Hepatocyte (in vitro differentiated cells): ENCODE results near the gene NECAB3. TPM values are rescaled to one million over a fixed set of nuclear protein-coding genes. Genes with fewer than 3 reads are reported as not detected.

Experiments used
- DNase-seq: peaks from one replicate; pipeline ENCODE4 v3.0.0-alpha.2; 2016; ENCODE audit warnings: low spot score
- H2AFZ ChIP-seq: fragments of 200-600 bp; sonication (generic); 2 replicates; pipeline ENCODE4 v1.6.0; 2016; ENCODE audit warnings: antibody characterized with exemption, mild to moderate bottlenecking
- H3K27ac ChIP-seq: fragments of 200-600 bp; sonication (generic); 2 replicates; pipeline ENCODE4 v1.5.1; 2016; ENCODE audit warnings: mild to moderate bottlenecking
- H3K27me3 ChIP-seq: fragments of 200-600 bp; sonication (generic); 2 replicates; pipeline ENCODE4 v1.6.1; 2016
- H3K36me3 ChIP-seq: fragments of 200-600 bp; sonication (generic); replicated peaks from 2 replicates; pipeline ENCODE4 v1.5.1; 2016; ENCODE audit warnings: low read depth; ENCODE audit not compliant: insufficient read depth
- H3K4me1 ChIP-seq: fragments of 200-600 bp; sonication (generic); 2 replicates; pipeline ENCODE4 v1.5.1; 2016; ENCODE audit warnings: mild to moderate bottlenecking, moderate library complexity; ENCODE audit not compliant: insufficient read depth
- H3K4me2 ChIP-seq: fragments of 200-600 bp; sonication (generic); 2 replicates; pipeline ENCODE4 v1.6.0; 2016
- H3K4me3 ChIP-seq: fragments of 200-600 bp; sonication (generic); 2 replicates; pipeline ENCODE4 v1.5.1; 2016; ENCODE audit warnings: mild to moderate bottlenecking
- H3K79me2 ChIP-seq: fragments of 200-600 bp; sonication (generic); 2 replicates; pipeline ENCODE4 v1.6.0; 2017; ENCODE audit warnings: mild to moderate bottlenecking
- H3K9me2 ChIP-seq: fragments of 200-600 bp; sonication (generic); replicated peaks from 2 replicates; pipeline ENCODE4 v1.6.0; 2017; ENCODE audit warnings: mild to moderate bottlenecking; ENCODE audit not compliant: insufficient read depth
- H3K9me3 ChIP-seq: fragments of 200-600 bp; sonication (generic); 2 replicates; pipeline ENCODE4 v1.5.1; 2016; ENCODE audit warnings: low read depth, mild to moderate bottlenecking
- H4K20me1 ChIP-seq: fragments of 200-600 bp; sonication (generic); 2 replicates; pipeline ENCODE4 v1.6.0; 2016; ENCODE audit warnings: mild to moderate bottlenecking; ENCODE audit not compliant: insufficient read depth, poor library complexity, severe bottlenecking
- CTCF ChIP-seq: fragments of 200-600 bp; sonication (generic); IDR thresholded peaks from 2 replicates; pipeline ENCODE4 v1.5.1; 2016; ENCODE audit warnings: antibody characterized with exemption, mild to moderate bottlenecking; ENCODE audit not compliant: poor library complexity
- EZH2 ChIP-seq: fragments of 200-600 bp; sonication (generic); IDR thresholded peaks from 2 replicates; pipeline ENCODE4 v1.6.1; 2016; ENCODE audit warnings: antibody characterized with exemption, mild to moderate bottlenecking, borderline replicate concordance
- EZH2phosphoT487 ChIP-seq: fragments of 200-600 bp; sonication (generic); IDR thresholded peaks from one replicate; pipeline ENCODE4 v1.6.1; 2018; ENCODE audit warnings: antibody characterized with exemption, mild to moderate bottlenecking, low read depth, moderate library complexity; ENCODE audit not compliant: unreplicated experiment, severe bottlenecking
- WGBS: methylation state at CpG from one replicate; pipeline ENCODE4 v1.1.6; 2016; ENCODE audit warnings: low lambda C conversion rate; ENCODE audit errors: missing lambda C conversion rate; 5-methylcytosine and 5-hydroxymethylcytosine counted together
- polyA plus RNA-seq: library from polyadenylated mRNA; unstranded; fragments of >200 nt; fragmentation: Nextera tagmentation; extraction: Ambion mirVana; gene quantifications from 2 replicates; pipeline ENCODE4 v1.2.1, GENCODE V29; 2016
- total RNA-seq: library from RNA; depleted of rRNA; stranded (reverse); fragments of >200 nt; gene quantifications from 2 replicates; pipeline ENCODE4 v1.2.3, GENCODE V29; 2014

The NECAB3 gene
- total and polyA plus RNA-seq, 2 experiments from 2014 or later = 50.6 to 55.4 TPM

- Histone ChIP-seq H3K36me3 (no peaks in the 10 kb centered on the region), H3K4me1 (no peaks in the 10 kb centered on the region), H3K9me3 (no peaks in the 10 kb centered on the region), H3K79me2 (no peaks in the 10 kb centered on the region), H2AFZ (no peak overlapping the region), H3K27ac (no peak overlapping the region), H3K9me2 (no peaks in the 10 kb centered on the region), H3K4me3 (no peak overlapping the region), H3K4me2 (no peak overlapping the region), H4K20me1 (no peaks in the 10 kb centered on the region), H3K27me3 (no peaks in the 10 kb centered on the region)
- WGBS = 86% methylated on average over 8 of the region's 8 CpGs
- no peak for DNase-seq
- TF ChIP-seq EZH2 = no peak
- no peak for TF ChIP-seq CTCF
- TF ChIP-seq EZH2phosphoT487 = no peak
Measured at GRCh38 chr20:33697129-33697528, 22.9 kb upstream of the NECAB3 start.

GRCh38 chr20:33696448-33696847 lies 22.2 kb upstream of the NECAB3 start:
- no peak for TF ChIP-seq EZH2phosphoT487
- TF ChIP-seq CTCF = no peak
- no peak for TF ChIP-seq EZH2
- Histone ChIP-seq H3K4me3 (no peak overlapping the region), H3K4me1 (no peaks in the 10 kb centered on the region), H2AFZ (no peak overlapping the region), H4K20me1 (no peaks in the 10 kb centered on the region), H3K9me3 (no peaks in the 10 kb centered on the region), H3K36me3 (no peaks in the 10 kb centered on the region), H3K27me3 (no peaks in the 10 kb centered on the region), H3K27ac (no peak overlapping the region), H3K9me2 (no peaks in the 10 kb centered on the region), H3K79me2 (no peaks in the 10 kb centered on the region), H3K4me2 (no peak overlapping the region)
- no peak for DNase-seq
- 79% methylated on average over 4 of the region's 4 CpGs for WGBS

- WGBS = 79% methylated on average over 6 of the region's 6 CpGs
- H2AFZ ChIP-seq = no peak overlapping the region
- H3K9me2 ChIP-seq = no peaks in the 10 kb centered on the region
- no peak overlapping the region for H3K4me2 ChIP-seq
- no peaks in the 10 kb centered on the region for H4K20me1 ChIP-seq
- no peak overlapping the region for H3K4me3 ChIP-seq
- TF ChIP-seq EZH2phosphoT487 (no peak), EZH2 (no peak), CTCF (no peak)
- no peaks in the 10 kb centered on the region for H3K27me3 ChIP-seq
- H3K27ac ChIP-seq = no peak overlapping the region
- no peaks in the 10 kb centered on the region for H3K36me3 ChIP-seq
- H3K79me2 ChIP-seq = no peaks in the 10 kb centered on the region
- no peak for DNase-seq
- no peaks in the 10 kb centered on the region for H3K9me3 ChIP-seq
- no peaks in the 10 kb centered on the region for H3K4me1 ChIP-seq
Measured at GRCh38 chr20:33694639-33695012, 20.4 kb upstream of the NECAB3 start.
